Kidney (tissue), 14 donors: ENCODE measurements around the gene PRELID3B. TPM values are rescaled to one million over a fixed set of nuclear protein-coding genes. Genes with fewer than 3 reads are reported as not detected.

Source experiments
- DNase-seq, 5 donors: peaks; one replicate each; pipeline ENCODE4 v3.0.0-alpha.2; 2013 to 2020
- FAIRE-seq: peaks from 2 replicates; lab custom pipeline; 2012; peaks lifted over from hg19 to GRCh38; lab: Jason Lieb, UNC
- H3K27ac ChIP-seq, 2 donors: one replicate each; pipeline ENCODE4 v1.7.0; 2013; ENCODE audit warnings: low read depth in 2 of 2, low read length in 2 of 2, inconsistent platforms in 1 of 2
- H3K27me3 ChIP-seq: one replicate; pipeline ENCODE4 v1.7.1; 2013; ENCODE audit warnings: low read length, inconsistent platforms; ENCODE audit not compliant: control insufficient read depth, insufficient read depth
- H3K36me3 ChIP-seq, 3 donors: one replicate each; pipeline versions ENCODE4 v1.7.0 to v1.7.1; 2013; ENCODE audit warnings: low read length in 3 of 3, control low read depth in 1 of 3, inconsistent platforms in 1 of 3; ENCODE audit not compliant: insufficient read depth in 3 of 3, control insufficient read depth in 2 of 3
- H3K4me1 ChIP-seq, 3 donors: one replicate each; pipeline versions ENCODE4 v1.7.0 to v1.7.1; 2013; ENCODE audit warnings: low read length in 3 of 3, inconsistent platforms in 1 of 3, low read depth in 1 of 3; ENCODE audit not compliant: control insufficient read depth in 2 of 3, insufficient read depth in 2 of 3
- H3K4me3 ChIP-seq, 3 donors: one replicate each; pipeline versions ENCODE4 v1.7.0 to v1.8.1; 2013; ENCODE audit warnings: low read length in 3 of 3, control low read depth in 1 of 3, inconsistent platforms in 1 of 3
- H3K9ac ChIP-seq, 3 donors: one replicate each; pipeline versions ENCODE4 v1.7.0 to v1.7.1; 2013; ENCODE audit warnings: low read length in 3 of 3, control low read depth in 1 of 3, inconsistent platforms in 1 of 3
- H3K9me3 ChIP-seq, 3 donors: one replicate each; pipeline versions ENCODE4 v1.7.0 to v1.7.1; 2013; ENCODE audit warnings: low read length in 3 of 3, control low read depth in 1 of 3, inconsistent platforms in 1 of 3; ENCODE audit not compliant: control insufficient read depth in 2 of 3, insufficient read depth in 1 of 3
- intact Hi-C: fragments of 100-400 bp; cut with DNase I; formaldehyde crosslinking; loops from one replicate; pipeline ENCODE4 v1.11.1; 2022
- polyA plus RNA-seq: library from polyadenylated mRNA; stranded (reverse); fragments of 350-450 nt; fragmentation: Illumina TruSeq; extraction: RNeasy Lipid Tissue Mini Kit (QIAGEN cat#74804); gene quantifications from one replicate; pipeline ENCODE4 v1.2.3, GENCODE V29; 2014; ENCODE audit warnings: low read depth, low replicate concordance; ENCODE audit not compliant: insufficient read depth
- total RNA-seq: library from RNA; stranded (reverse); fragmentation: NEBNext Ultra II Directional; extraction: Animal tissue kit (Norgen Biotek cat#: 25700); gene quantifications from one replicate; pipeline ENCODE4 v1.2.1, GENCODE V29; 2021
- TF ChIP-seq, protein P1 (sequence below): IDR thresholded peaks from 3 replicates; pipeline ENCODE4 v1.5.1; 2012; ENCODE audit warnings: mild to moderate bottlenecking, moderate library complexity, borderline replicate concordance; ENCODE audit not compliant: insufficient read depth; ENCODE audit errors: extremely low read depth
- donor health status: control.
- donor health status: control.
- donor health status: control.
- donor health status: control.
- donor health status: control.
- donor health status: DM: yes; HTN: yes; CAD: no.
- donor health status: Normal renal cell carcinoma (clear cell type).

Gene PRELID3B
- total and polyA plus RNA-seq, 2 donors from 2014 or later, result 26.4 to 38.5 TPM

DNA sequence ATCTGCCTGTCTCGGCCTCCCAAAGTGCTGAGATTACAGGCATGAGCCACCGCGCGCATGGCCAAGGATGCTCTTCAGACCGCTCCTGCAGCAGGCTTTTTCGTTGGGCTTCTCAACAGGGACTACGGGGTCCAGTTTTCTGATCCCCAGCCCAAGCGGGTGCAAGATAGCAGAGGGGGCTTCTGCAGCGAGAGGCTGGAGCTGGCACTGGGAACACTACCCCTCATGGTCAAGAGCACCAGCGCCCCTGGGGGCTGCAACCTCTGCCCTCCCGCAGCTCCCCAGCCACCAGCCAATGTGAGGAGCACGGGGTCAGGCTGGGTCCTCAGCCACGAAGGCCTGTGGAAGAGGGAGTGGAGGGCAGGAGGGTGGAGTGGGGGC is 41.5 kb downstream of the PRELID3B start:
- TF ChIP-seq, protein P1, sequence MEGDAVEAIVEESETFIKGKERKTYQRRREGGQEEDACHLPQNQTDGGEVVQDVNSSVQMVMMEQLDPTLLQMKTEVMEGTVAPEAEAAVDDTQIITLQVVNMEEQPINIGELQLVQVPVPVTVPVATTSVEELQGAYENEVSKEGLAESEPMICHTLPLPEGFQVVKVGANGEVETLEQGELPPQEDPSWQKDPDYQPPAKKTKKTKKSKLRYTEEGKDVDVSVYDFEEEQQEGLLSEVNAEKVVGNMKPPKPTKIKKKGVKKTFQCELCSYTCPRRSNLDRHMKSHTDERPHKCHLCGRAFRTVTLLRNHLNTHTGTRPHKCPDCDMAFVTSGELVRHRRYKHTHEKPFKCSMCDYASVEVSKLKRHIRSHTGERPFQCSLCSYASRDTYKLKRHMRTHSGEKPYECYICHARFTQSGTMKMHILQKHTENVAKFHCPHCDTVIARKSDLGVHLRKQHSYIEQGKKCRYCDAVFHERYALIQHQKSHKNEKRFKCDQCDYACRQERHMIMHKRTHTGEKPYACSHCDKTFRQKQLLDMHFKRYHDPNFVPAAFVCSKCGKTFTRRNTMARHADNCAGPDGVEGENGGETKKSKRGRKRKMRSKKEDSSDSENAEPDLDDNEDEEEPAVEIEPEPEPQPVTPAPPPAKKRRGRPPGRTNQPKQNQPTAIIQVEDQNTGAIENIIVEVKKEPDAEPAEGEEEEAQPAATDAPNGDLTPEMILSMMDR, result no peak
- Histone ChIP-seq H3K4me1 (peaks cover 0 to 16% (median 8%) of the 10 kb centered on the region in 3 donors), H3K9me3 (no peaks in the 10 kb centered on the region), H3K36me3 (peaks cover 0 to 15% (median 12%) of the 10 kb centered on the region in 3 donors), H3K4me3 (no peak overlapping the region), H3K9ac (no peak overlapping the region), H3K27me3 (no peaks in the 10 kb centered on the region), H3K27ac (no peak overlapping the region)
- intact Hi-C loops, result no loop called here
- no peak for FAIRE-seq
- no peak for DNase-seq

- intact Hi-C loops, result no loop called here
- H3K4me3 ChIP-seq, result no peak overlapping the region
- no peaks in the 10 kb centered on the region for H3K9me3 ChIP-seq
- TF ChIP-seq, protein P1, result no peak
- no peaks in the 10 kb centered on the region for H3K27me3 ChIP-seq
- no peak for FAIRE-seq
- DNase-seq, result peak in 1 of 5 donors; percentile 46
- peaks cover 1 to 19% (median 15%) of the 10 kb centered on the region in 3 donors for H3K36me3 ChIP-seq
- peaks cover 0 to 13% (median 10%) of the 10 kb centered on the region in 3 donors for H3K4me1 ChIP-seq
- no peak overlapping the region for H3K9ac ChIP-seq
- no peak overlapping the region for H3K27ac ChIP-seq
Measured at GRCh38 chr20:59000326-59000725, 42.3 kb downstream of the PRELID3B start.

DNA sequence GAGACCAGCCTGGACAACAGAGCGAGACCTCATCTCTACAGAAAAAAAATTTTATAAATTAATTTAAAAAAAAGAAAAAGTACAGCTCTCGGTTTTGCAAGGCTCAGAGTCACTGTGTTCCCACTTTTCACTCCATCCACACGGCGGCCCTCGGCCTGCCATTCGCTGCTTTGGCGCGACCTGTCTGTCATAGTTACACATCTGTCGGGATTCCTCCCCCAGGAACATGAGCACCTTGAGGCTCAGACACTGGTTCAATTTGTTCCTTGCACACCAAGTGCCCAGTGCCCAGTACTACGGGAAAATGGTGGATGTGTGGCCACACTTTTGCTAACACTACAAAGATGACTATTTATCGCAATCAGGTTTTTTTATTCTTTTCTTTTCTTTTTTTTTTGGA is 43.9 kb downstream of the PRELID3B start:
- FAIRE-seq, result no peak
- H3K36me3 ChIP-seq, result peaks cover 3 to 31% (median 22%) of the 10 kb centered on the region in 3 donors
- intact Hi-C loops, result no loop called here
- TF ChIP-seq, protein P1, result no peak
- H3K9ac ChIP-seq, result no peak overlapping the region
- H3K4me3 ChIP-seq, result no peak overlapping the region
- H3K4me1 ChIP-seq, result peaks cover 0 to 11% (median 10%) of the 10 kb centered on the region in 3 donors
- no peak overlapping the region for H3K27ac ChIP-seq
- H3K27me3 ChIP-seq, result no peaks in the 10 kb centered on the region
- DNase-seq, result peak in 1 of 5 donors; percentile 27
- no peaks in the 10 kb centered on the region for H3K9me3 ChIP-seq

- Histone ChIP-seq H3K4me3 (no peak overlapping the region), H3K9me3 (no peaks in the 10 kb centered on the region), H3K27ac (no peak overlapping the region), H3K4me1 (peaks cover 0 to 11% (median 10%) of the 10 kb centered on the region in 3 donors), H3K9ac (no peak overlapping the region), H3K36me3 (peaks cover 11 to 45% (median 32%) of the 10 kb centered on the region in 3 donors), H3K27me3 (no peaks in the 10 kb centered on the region)
- intact Hi-C loops, result no loop called here
- no peak for FAIRE-seq
- DNase-seq, result peak in 1 of 5 donors; percentile 14
- TF ChIP-seq, protein P1, result no peak
Measured at GRCh38 chr20:58997141-58997770, 45.3 kb downstream of the PRELID3B start.
